Mesothelial cell of epicardium (in vitro differentiated cells): ENCODE results near the gene DISP3. TPM values are rescaled to one million over a fixed set of nuclear protein-coding genes. Genes with fewer than 3 reads are reported as not detected.
A peak's percentile ranks its signal among the peaks of the same experiment; 100 is the strongest.

ENCODE experiments used
- DNase-seq, 2 experiments: peaks; one replicate each; pipeline ENCODE4 v3.0.0; 2021; ENCODE audit warnings: low spot score in 2 of 2; ENCODE audit not compliant: unreplicated experiment in 2 of 2
- H3K27ac Mint-ChIP-seq: 2 replicates; pipeline ENCODE4 v1.8.0; 2021; ENCODE audit warnings: mixed read lengths
- H3K27me3 Mint-ChIP-seq: 2 replicates; pipeline ENCODE4 v1.8.0; 2021; ENCODE audit warnings: low read depth, mixed read lengths
- H3K36me3 Mint-ChIP-seq: 2 replicates; pipeline ENCODE4 v1.8.0; 2021; ENCODE audit warnings: mixed read lengths
- H3K4me1 Mint-ChIP-seq: 2 replicates; pipeline ENCODE4 v1.8.0; 2021; ENCODE audit warnings: mixed read lengths
- H3K4me3 Mint-ChIP-seq: 2 replicates; pipeline ENCODE4 v1.8.0; 2021; ENCODE audit warnings: mild to moderate bottlenecking, moderate library complexity, mixed read lengths
- H3K9me3 Mint-ChIP-seq: 2 replicates; pipeline ENCODE4 v1.8.0; 2021; ENCODE audit warnings: mixed read lengths
- total RNA-seq: library from RNA; stranded (reverse); gene quantifications from 3 replicates; pipeline ENCODE4 v1.2.1, GENCODE V29; 2021
- TF ChIP-seq, protein P1 (sequence below): fragments of 200-600 bp; sonication (generic); IDR thresholded peaks from one replicate; pipeline ENCODE4 v1.5.0; 2021; ENCODE audit warnings: antibody characterized with exemption; ENCODE audit not compliant: unreplicated experiment

The DISP3 gene, protein sequence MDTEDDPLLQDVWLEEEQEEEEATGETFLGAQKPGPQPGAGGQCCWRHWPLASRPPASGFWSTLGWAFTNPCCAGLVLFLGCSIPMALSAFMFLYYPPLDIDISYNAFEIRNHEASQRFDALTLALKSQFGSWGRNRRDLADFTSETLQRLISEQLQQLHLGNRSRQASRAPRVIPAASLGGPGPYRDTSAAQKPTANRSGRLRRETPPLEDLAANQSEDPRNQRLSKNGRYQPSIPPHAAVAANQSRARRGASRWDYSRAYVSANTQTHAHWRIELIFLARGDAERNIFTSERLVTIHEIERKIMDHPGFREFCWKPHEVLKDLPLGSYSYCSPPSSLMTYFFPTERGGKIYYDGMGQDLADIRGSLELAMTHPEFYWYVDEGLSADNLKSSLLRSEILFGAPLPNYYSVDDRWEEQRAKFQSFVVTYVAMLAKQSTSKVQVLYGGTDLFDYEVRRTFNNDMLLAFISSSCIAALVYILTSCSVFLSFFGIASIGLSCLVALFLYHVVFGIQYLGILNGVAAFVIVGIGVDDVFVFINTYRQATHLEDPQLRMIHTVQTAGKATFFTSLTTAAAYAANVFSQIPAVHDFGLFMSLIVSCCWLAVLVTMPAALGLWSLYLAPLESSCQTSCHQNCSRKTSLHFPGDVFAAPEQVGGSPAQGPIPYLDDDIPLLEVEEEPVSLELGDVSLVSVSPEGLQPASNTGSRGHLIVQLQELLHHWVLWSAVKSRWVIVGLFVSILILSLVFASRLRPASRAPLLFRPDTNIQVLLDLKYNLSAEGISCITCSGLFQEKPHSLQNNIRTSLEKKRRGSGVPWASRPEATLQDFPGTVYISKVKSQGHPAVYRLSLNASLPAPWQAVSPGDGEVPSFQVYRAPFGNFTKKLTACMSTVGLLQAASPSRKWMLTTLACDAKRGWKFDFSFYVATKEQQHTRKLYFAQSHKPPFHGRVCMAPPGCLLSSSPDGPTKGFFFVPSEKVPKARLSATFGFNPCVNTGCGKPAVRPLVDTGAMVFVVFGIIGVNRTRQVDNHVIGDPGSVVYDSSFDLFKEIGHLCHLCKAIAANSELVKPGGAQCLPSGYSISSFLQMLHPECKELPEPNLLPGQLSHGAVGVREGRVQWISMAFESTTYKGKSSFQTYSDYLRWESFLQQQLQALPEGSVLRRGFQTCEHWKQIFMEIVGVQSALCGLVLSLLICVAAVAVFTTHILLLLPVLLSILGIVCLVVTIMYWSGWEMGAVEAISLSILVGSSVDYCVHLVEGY (N-terminal part only)
- 1.5 to 2.3 TPM (median 2.2 TPM) in 3 replicates for total RNA-seq

DNA sequence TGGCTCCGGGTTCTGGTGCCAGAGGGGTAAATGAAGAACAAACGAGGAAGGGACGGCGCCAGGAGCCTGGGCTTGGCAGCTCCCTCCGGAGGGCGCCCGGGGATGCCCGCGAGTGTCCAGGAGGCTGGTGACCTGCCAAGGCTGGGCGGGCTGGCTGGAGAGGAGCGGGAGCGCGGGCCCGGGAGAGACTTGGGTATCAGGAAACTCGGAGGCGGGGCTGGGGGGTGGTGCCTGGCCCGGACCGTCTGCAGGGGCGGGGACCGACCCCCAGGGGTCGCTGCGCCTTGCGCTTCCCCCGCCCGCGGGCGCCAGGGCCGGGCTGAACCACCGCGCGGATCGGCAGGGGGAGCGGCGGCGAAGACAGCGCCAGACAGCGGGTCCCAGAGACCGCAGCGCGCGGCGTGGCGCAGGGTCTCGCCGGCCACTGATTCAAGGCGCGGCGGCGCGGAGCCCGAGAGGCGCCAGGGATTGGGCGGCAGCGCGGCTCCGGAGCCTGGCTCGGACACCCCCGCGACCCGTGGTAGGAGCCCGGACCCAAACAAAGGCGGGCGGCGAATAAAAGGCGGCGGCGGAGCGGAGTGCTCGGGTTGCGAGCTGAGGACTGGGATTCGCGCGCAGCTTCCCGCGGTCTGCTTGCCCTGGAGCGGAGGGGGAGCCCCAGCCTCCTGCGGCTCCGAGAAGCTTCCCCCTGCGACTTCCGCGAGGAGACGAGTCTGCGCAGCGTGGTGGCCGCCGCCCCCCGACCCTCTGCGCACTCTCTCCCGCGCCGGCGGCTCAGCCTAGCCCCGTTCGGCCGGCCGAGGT is at the start of gene DISP3:
TSS of gene DISP3 (plus strand) at position 585 of the 804 bp plus-strand sequence. CDS start 21,838 bp downstream, outside the sequence.
- H3K27me3 Mint-ChIP-seq: peaks cover 76% of the 10 kb centered on the region
- H3K4me3 Mint-ChIP-seq: peak within 1 kb of the TSS; percentile 60
- peak; percentile 79 to 90 for DNase-seq
- H3K4me1 Mint-ChIP-seq: peaks cover 5% of the 10 kb centered on the region
- H3K36me3 Mint-ChIP-seq: no peaks in the 10 kb centered on the region
- no peaks in the 10 kb centered on the region for H3K9me3 Mint-ChIP-seq
- TF ChIP-seq, protein P1, sequence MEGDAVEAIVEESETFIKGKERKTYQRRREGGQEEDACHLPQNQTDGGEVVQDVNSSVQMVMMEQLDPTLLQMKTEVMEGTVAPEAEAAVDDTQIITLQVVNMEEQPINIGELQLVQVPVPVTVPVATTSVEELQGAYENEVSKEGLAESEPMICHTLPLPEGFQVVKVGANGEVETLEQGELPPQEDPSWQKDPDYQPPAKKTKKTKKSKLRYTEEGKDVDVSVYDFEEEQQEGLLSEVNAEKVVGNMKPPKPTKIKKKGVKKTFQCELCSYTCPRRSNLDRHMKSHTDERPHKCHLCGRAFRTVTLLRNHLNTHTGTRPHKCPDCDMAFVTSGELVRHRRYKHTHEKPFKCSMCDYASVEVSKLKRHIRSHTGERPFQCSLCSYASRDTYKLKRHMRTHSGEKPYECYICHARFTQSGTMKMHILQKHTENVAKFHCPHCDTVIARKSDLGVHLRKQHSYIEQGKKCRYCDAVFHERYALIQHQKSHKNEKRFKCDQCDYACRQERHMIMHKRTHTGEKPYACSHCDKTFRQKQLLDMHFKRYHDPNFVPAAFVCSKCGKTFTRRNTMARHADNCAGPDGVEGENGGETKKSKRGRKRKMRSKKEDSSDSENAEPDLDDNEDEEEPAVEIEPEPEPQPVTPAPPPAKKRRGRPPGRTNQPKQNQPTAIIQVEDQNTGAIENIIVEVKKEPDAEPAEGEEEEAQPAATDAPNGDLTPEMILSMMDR: peak; percentile 83
- H3K27ac Mint-ChIP-seq: no peak within 1 kb of the TSS

DNA sequence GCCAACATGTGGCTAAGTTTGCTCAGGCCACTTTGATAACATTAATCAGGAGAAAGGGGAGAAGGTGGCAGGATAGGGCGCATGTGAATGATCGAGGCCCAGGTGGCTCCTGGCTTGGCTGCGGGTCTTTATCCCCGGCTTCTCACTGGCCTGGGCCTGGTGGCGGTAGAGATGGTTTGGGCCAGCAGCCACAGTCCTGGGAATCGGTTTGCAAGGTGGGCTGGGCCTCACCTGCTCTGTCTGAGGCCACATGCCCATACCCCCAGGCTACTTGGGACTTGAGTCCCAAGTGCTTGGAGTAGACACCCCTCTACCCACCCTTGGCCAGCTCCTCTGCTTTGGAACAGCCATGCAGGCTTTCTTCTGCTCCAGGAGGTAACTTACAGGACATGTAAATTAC is 49.7 kb upstream of the DISP3 start:
- H3K27ac Mint-ChIP-seq: no peak overlapping the region
- no peak overlapping the region for H3K4me3 Mint-ChIP-seq

DNA sequence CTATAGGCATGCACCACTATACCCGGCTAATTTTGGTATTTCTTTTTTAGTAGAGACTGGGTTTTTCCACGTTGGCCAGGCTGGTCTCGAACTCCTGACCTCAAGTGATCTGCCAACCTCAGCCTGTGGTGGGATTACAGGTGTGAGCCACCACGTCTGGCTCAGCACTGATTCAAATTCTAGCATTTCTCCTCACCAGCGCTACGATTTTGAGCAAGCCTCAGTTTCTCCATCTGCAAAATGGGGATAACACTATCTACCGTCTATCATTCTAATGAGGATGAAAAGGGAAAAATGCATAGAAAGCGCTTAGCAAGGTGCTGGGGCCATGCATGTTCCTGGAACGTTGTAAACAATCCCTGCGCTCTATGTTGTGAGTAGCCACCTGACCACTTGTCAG is 49.0 kb upstream of the DISP3 start:
- no peak overlapping the region for H3K27ac Mint-ChIP-seq

More for the DNA sequence above, 49.7 kb upstream of the DISP3 start:
- no peaks in the 10 kb centered on the region for H3K36me3 Mint-ChIP-seq
- DNase-seq: peak in 1 of 2 experiments; percentile 12
- no peaks in the 10 kb centered on the region for H3K9me3 Mint-ChIP-seq
- TF ChIP-seq, protein P1: no peak
- H3K4me1 Mint-ChIP-seq: no peaks in the 10 kb centered on the region
- H3K27me3 Mint-ChIP-seq: peaks cover 17% of the 10 kb centered on the region

DNA sequence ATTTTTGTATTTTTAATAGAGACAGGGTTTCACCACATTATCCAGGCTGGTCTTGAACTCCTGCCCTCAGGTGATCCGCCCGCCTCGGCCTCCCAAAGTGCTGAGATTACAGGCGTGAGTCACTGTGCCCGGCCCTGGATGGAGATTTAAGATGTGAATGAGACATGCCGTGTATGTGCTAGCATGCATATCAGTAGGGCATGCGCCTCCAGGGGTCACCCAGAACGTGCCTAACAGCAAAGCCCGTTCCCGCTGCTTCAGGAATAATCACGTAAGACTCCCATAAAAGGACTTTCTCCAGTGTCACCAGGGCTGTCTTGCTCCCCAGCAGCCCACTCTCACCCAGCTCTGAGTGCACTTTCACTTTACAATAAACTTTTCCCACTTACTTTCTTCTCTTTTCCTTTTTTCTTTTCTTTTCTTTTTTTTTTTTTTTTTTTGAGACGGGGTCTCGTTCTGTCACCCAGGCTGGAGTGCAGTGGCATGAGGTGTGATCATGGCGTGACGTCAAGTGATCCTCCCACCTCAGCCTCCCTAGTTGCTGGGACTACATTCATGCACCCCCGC is 46.9 kb upstream of the DISP3 start:
- Mint-ChIP-seq H3K36me3 (no peaks in the 10 kb centered on the region), H3K27ac (no peak overlapping the region), H3K27me3 (peaks cover 27% of the 10 kb centered on the region), H3K4me3 (no peak overlapping the region), H3K4me1 (no peaks in the 10 kb centered on the region), H3K9me3 (no peaks in the 10 kb centered on the region)
- TF ChIP-seq, protein P1: no peak
- DNase-seq: no peak

More for the DNA sequence above, 49.0 kb upstream of the DISP3 start:
- no peak for DNase-seq
- Mint-ChIP-seq H3K4me1 (no peaks in the 10 kb centered on the region), H3K36me3 (no peaks in the 10 kb centered on the region), H3K9me3 (no peaks in the 10 kb centered on the region), H3K4me3 (no peak overlapping the region), H3K27me3 (peaks cover 17% of the 10 kb centered on the region)
- TF ChIP-seq, protein P1: no peak
